Measurements from ENCODE around the gene OOSP1.

The OOSP1 gene

DNA sequence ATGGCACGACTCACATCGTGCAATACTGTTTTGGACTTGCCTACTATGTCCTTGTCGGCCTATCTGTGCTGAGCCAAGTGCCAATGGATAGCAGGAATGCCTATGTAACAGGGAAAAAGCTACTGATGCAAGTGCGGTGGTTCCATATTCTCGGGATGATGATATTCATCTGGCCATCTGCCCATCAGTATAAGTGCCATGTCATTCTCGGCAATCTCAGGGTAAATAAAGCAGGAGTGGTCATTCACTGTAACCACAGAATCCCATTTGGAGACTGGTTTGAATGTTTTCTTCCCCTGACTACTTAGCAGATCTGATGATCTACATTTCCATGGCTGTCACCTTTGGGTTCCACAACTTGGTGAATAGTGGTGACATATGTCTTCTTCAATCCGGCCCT is 39.6 kb upstream of the OOSP1 start:
- no peak for TF ChIP-seq CTCF (IDR thresholded peaks at IDR 0.05; ENCODE audit: low read length)
- TF ChIP-seq EZH2 (IDR thresholded peaks at IDR 0.05; ENCODE audit: borderline replicate concordance, low read length) = no peak
- Histone ChIP-seq H3K9me2 (ENCODE audit: low read depth, low read length) (no peaks in the 10 kb centered on the region), H2AFZ (ENCODE audit: low read length) (no peak overlapping the region), H4K20me1 (ENCODE audit: insufficient read depth, low read length) (no peaks in the 10 kb centered on the region), H3K4me1 (ENCODE audit: insufficient read depth, low read length, severe bottlenecking) (no peaks in the 10 kb centered on the region), H3K27me3 (ENCODE audit: insufficient read depth, low read length) (no peaks in the 10 kb centered on the region), H3K4me3 (ENCODE audit: low read depth, low read length, poor library complexity, severe bottlenecking) (no peak overlapping the region), H3K9me3 (ENCODE audit: low read length) (no peaks in the 10 kb centered on the region), H3K79me2 (ENCODE audit: insufficient read depth, low read length) (no peaks in the 10 kb centered on the region), H3K27ac (ENCODE audit: low read depth, low read length, poor library complexity, severe bottlenecking) (no peak overlapping the region), H3K4me2 (ENCODE audit: low read length) (no peak overlapping the region), H3K9ac (ENCODE audit: low read length) (no peak overlapping the region), H3F3A (ENCODE audit: insufficient read depth, low read length) (no peaks in the 10 kb centered on the region), H3K36me3 (ENCODE audit: insufficient read depth, low read length) (no peaks in the 10 kb centered on the region)

GRCh38 chr11:59899532-59899931 is 38.7 kb upstream of the OOSP1 start:
- H3K9ac ChIP-seq (ENCODE audit: low read length) = no peak overlapping the region
- H3K36me3 ChIP-seq (ENCODE audit: insufficient read depth, low read length) = no peaks in the 10 kb centered on the region
- no peak overlapping the region for H2AFZ ChIP-seq (ENCODE audit: low read length)
- no peak overlapping the region for H3K4me3 ChIP-seq (ENCODE audit: low read depth, low read length, poor library complexity, severe bottlenecking)
- H3K27ac ChIP-seq (ENCODE audit: low read depth, low read length, poor library complexity, severe bottlenecking) = no peak overlapping the region
- H3K9me2 ChIP-seq (ENCODE audit: low read depth, low read length) = no peaks in the 10 kb centered on the region
- H3K79me2 ChIP-seq (ENCODE audit: insufficient read depth, low read length) = no peaks in the 10 kb centered on the region
- no peaks in the 10 kb centered on the region for H3K9me3 ChIP-seq (ENCODE audit: low read length)
- no peaks in the 10 kb centered on the region for H3F3A ChIP-seq (ENCODE audit: insufficient read depth, low read length)
- no peaks in the 10 kb centered on the region for H3K4me1 ChIP-seq (ENCODE audit: insufficient read depth, low read length, severe bottlenecking)
- H3K4me2 ChIP-seq (ENCODE audit: low read length) = no peak overlapping the region
- no peak for TF ChIP-seq EZH2 (IDR thresholded peaks at IDR 0.05; ENCODE audit: borderline replicate concordance, low read length)
- TF ChIP-seq CTCF (IDR thresholded peaks at IDR 0.05; ENCODE audit: low read length) = no peak
- H3K27me3 ChIP-seq (ENCODE audit: insufficient read depth, low read length) = no peaks in the 10 kb centered on the region
- H4K20me1 ChIP-seq (ENCODE audit: insufficient read depth, low read length) = no peaks in the 10 kb centered on the region

- Histone ChIP-seq H3K27ac (ENCODE audit: low read depth, low read length, poor library complexity, severe bottlenecking) (no peak overlapping the region), H3K9me3 (ENCODE audit: low read length) (no peaks in the 10 kb centered on the region)
Measured at GRCh38 chr11:59900366-59901126, 37.7 kb upstream of the OOSP1 start.

More at GRCh38 chr11:59900366-59901126, 37.7 kb upstream of the OOSP1 start:
- TF ChIP-seq CTCF (IDR thresholded peaks at IDR 0.05; ENCODE audit: low read length) (no peak), EZH2 (IDR thresholded peaks at IDR 0.05; ENCODE audit: borderline replicate concordance, low read length) (no peak)
- Histone ChIP-seq H2AFZ (ENCODE audit: low read length) (no peak overlapping the region), H3K36me3 (ENCODE audit: insufficient read depth, low read length) (no peaks in the 10 kb centered on the region), H3F3A (ENCODE audit: insufficient read depth, low read length) (no peaks in the 10 kb centered on the region), H3K79me2 (ENCODE audit: insufficient read depth, low read length) (no peaks in the 10 kb centered on the region), H3K9me2 (ENCODE audit: low read depth, low read length) (no peaks in the 10 kb centered on the region), H3K4me2 (ENCODE audit: low read length) (no peak overlapping the region), H4K20me1 (ENCODE audit: insufficient read depth, low read length) (no peaks in the 10 kb centered on the region), H3K4me1 (ENCODE audit: insufficient read depth, low read length, severe bottlenecking) (no peaks in the 10 kb centered on the region), H3K4me3 (ENCODE audit: low read depth, low read length, poor library complexity, severe bottlenecking) (no peak overlapping the region), H3K27me3 (ENCODE audit: insufficient read depth, low read length) (no peaks in the 10 kb centered on the region), H3K9ac (ENCODE audit: low read length) (no peak overlapping the region)
